Aorta (tissue), 5 donors: Measurements from ENCODE around the gene ANAPC5. TPM values are rescaled to one million over a fixed set of nuclear protein-coding genes. Genes with fewer than 3 reads are reported as not detected.
"Not testable (repeated sequence)": the region's sequence is repeated elsewhere in the genome, so short reads cannot be mapped to it uniquely, and the experiment has no call there.

Experiments used
- ATAC-seq: fragments of 200-7000 bp; cut with Tn5 transposase; one replicate; pipeline ENCODE4 v1.9.1; 2022; ENCODE audit warnings: moderate library complexity; ENCODE audit not compliant: low FRiP score
- DNase-seq, 2 donors: peaks; one replicate each; pipeline ENCODE4 v3.0.0-alpha.2; 2020
- H3K27ac ChIP-seq, 2 donors: one replicate each; pipeline ENCODE4 v1.5.1; 2013; ENCODE audit warnings: low read length in 2 of 2, mild to moderate bottlenecking in 2 of 2, moderate library complexity in 2 of 2, control low read depth in 1 of 2, inconsistent platforms in 1 of 2, low read depth in 1 of 2
- H3K27me3 ChIP-seq, 2 donors: one replicate each; pipeline ENCODE4 v1.6.1; 2013; ENCODE audit warnings: control low read depth in 1 of 2, low read length in 1 of 2, mild to moderate bottlenecking in 1 of 2, moderate library complexity in 1 of 2; ENCODE audit not compliant: insufficient read depth in 2 of 2, control insufficient read depth in 1 of 2
- H3K36me3 ChIP-seq, 2 donors: one replicate each; pipeline ENCODE4 v1.6.1; 2013; ENCODE audit warnings: control low read depth in 1 of 2, low read length in 1 of 2, mild to moderate bottlenecking in 1 of 2; ENCODE audit not compliant: insufficient read depth in 2 of 2, control insufficient read depth in 1 of 2
- H3K4me1 ChIP-seq, 2 donors: one replicate each; pipeline ENCODE4 v1.6.1; 2013; ENCODE audit warnings: low read length in 2 of 2, control low read depth in 1 of 2, mild to moderate bottlenecking in 1 of 2, moderate library complexity in 1 of 2; ENCODE audit not compliant: insufficient read depth in 2 of 2, control insufficient read depth in 1 of 2
- H3K4me3 ChIP-seq, 2 donors: one replicate each; pipeline ENCODE4 v1.5.1; 2013; ENCODE audit warnings: low read length in 2 of 2, control low read depth in 1 of 2, mild to moderate bottlenecking in 1 of 2
- H3K9me3 ChIP-seq: one replicate; pipeline ENCODE4 v1.6.1; 2013; ENCODE audit warnings: mild to moderate bottlenecking, low read length; ENCODE audit not compliant: control insufficient read depth
- WGBS, 2 donors: extraction: QIAGEN DNeasy Blood & Tissue Kit; methylation state at CpG; one replicate each; pipeline ENCODE4 v1.1.7; 2013; 5-methylcytosine and 5-hydroxymethylcytosine counted together
- intact Hi-C, 2 donors: fragments of 100-400 bp; cut with DNase I; formaldehyde crosslinking; loops; one replicate each; pipeline versions ENCODE4 v1.14.2 to v1.15.0; 2022
- polyA plus RNA-seq, 2 donors: library from polyadenylated mRNA; stranded (reverse); fragments of 200-250 nt; gene quantifications; one replicate each; pipeline ENCODE4 v1.2.3, GENCODE V29; 2013
- total RNA-seq, 2 donors: library from RNA; stranded (reverse); fragmentation: NEBNext Ultra II Directional; extraction: Animal tissue kit (Norgen Biotek cat#: 25700); gene quantifications; one replicate each; pipeline ENCODE4 v1.2.1, GENCODE V29; 2021
- donor health status: healthy with polysubstance abuse.
- donor health status: Bipolar disorder and iron deficiency.
- donor health status: DM: no; HTN: no; CAD: no.
- donor health status: DM: no; HTN: no; CAD: no.
- donor health status: DM: yes; HTN: yes; CAD: no.

ANAPC5 gene
- total and polyA plus RNA-seq, 4 donors: 46.5 to 255 (median 111) TPM

GRCh38 chr12:121390856-121391255 lies 38.6 kb upstream of the ANAPC5 start:
- DNase-seq (no peak), ATAC-seq (no peak)
- Histone ChIP-seq H3K27ac (no peak overlapping the region), H3K9me3 (no peaks in the 10 kb centered on the region), H3K4me1 (no peaks in the 10 kb centered on the region), H3K4me3 (no peak overlapping the region), H3K27me3 (no peaks in the 10 kb centered on the region), H3K36me3 (no peaks in the 10 kb centered on the region)
- WGBS, 2 donors: 84 to 91% methylated on average over 2 of the region's 2 CpGs
- intact Hi-C loops: no loop called here

GRCh38 chr12:121388421-121388981 lies 36.3 kb upstream of the ANAPC5 start:
- intact Hi-C loops: no loop called here
- Histone ChIP-seq H3K4me3 (no peak overlapping the region), H3K27me3 (no peaks in the 10 kb centered on the region), H3K27ac (no peak overlapping the region), H3K9me3 (no peaks in the 10 kb centered on the region), H3K36me3 (no peaks in the 10 kb centered on the region), H3K4me1 (no peaks in the 10 kb centered on the region)
- 65 to 72% methylated on average over 5 of the region's 5 CpGs for WGBS, 2 donors
- DNase-seq: no peak
- no peak for ATAC-seq

GRCh38 chr12:121384891-121385290 lies 32.7 kb upstream of the ANAPC5 start:
- H3K4me1 ChIP-seq, DNase-seq, H3K4me3 ChIP-seq, intact Hi-C loops, H3K36me3 ChIP-seq, H3K9me3 ChIP-seq, H3K27me3 ChIP-seq, H3K27ac ChIP-seq, ATAC-seq: not testable (repeated sequence)
- 72 to 75% methylated on average over 6 of the region's 6 CpGs for WGBS, 2 donors

- WGBS, 2 donors: 90 to 94% methylated on average over 9 of the region's 9 CpGs
- H3K36me3 ChIP-seq: no peaks in the 10 kb centered on the region
- H3K27me3 ChIP-seq: no peaks in the 10 kb centered on the region
- H3K27ac ChIP-seq: no peak overlapping the region
- no peak overlapping the region for H3K4me3 ChIP-seq
- H3K9me3 ChIP-seq: no peaks in the 10 kb centered on the region
- H3K4me1 ChIP-seq: no peaks in the 10 kb centered on the region
- DNase-seq (no peak), ATAC-seq (no peak)
- intact Hi-C loops: no loop called here
These were observed 31.4 kb upstream of the ANAPC5 start for GRCh38 chr12:121383601-121384021.

- H3K27me3 ChIP-seq: no peaks in the 10 kb centered on the region
- H3K4me1 ChIP-seq: no peaks in the 10 kb centered on the region
- H3K4me3 ChIP-seq: no peak overlapping the region
- intact Hi-C loops: no loop called here
- 86 to 87% methylated on average over 10 of the region's 10 CpGs for WGBS, 2 donors
- ATAC-seq: no peak
- H3K9me3 ChIP-seq: no peaks in the 10 kb centered on the region
- H3K27ac ChIP-seq: no peak overlapping the region
- H3K36me3 ChIP-seq: no peaks in the 10 kb centered on the region
- no peak for DNase-seq
These were observed 27.7 kb upstream of the ANAPC5 start for GRCh38 chr12:121379945-121380344.

- DNase-seq (no peak), ATAC-seq (no peak)
- no peaks in the 10 kb centered on the region for H3K27me3 ChIP-seq
- no peaks in the 10 kb centered on the region for H3K4me1 ChIP-seq
- no peaks in the 10 kb centered on the region for H3K9me3 ChIP-seq
- H3K36me3 ChIP-seq: no peaks in the 10 kb centered on the region
- 77 to 85% methylated on average over 5 of the region's 5 CpGs for WGBS, 2 donors
- no peak overlapping the region for H3K4me3 ChIP-seq
- intact Hi-C loops: no loop called here
- no peak overlapping the region for H3K27ac ChIP-seq
These were observed 26.5 kb upstream of the ANAPC5 start for GRCh38 chr12:121378736-121379135.

- no peak for DNase-seq
- no peaks in the 10 kb centered on the region for H3K36me3 ChIP-seq
- WGBS, 2 donors: 85 to 90% methylated on average over 8 of the region's 8 CpGs
- no peak overlapping the region for H3K27ac ChIP-seq
- intact Hi-C loops: no loop called here
- no peaks in the 10 kb centered on the region for H3K27me3 ChIP-seq
- H3K4me1 ChIP-seq: no peaks in the 10 kb centered on the region
- no peak for ATAC-seq
- no peak overlapping the region for H3K4me3 ChIP-seq
- H3K9me3 ChIP-seq: no peaks in the 10 kb centered on the region
These were observed 24.8 kb upstream of the ANAPC5 start for GRCh38 chr12:121376754-121377697.

- WGBS, 2 donors: 86 to 89% methylated on average over 14 of the region's 14 CpGs
- H3K36me3 ChIP-seq, H3K9me3 ChIP-seq, ATAC-seq, H3K27me3 ChIP-seq, H3K4me3 ChIP-seq, intact Hi-C loops, H3K4me1 ChIP-seq, DNase-seq, H3K27ac ChIP-seq: not testable (repeated sequence)
These were observed 22.9 kb upstream of the ANAPC5 start for GRCh38 chr12:121374945-121375584.
